Cardiac muscle cell (in vitro differentiated cells and primary cell): ENCODE data around the gene RUNDC3A. TPM values are rescaled to one million over a fixed set of nuclear protein-coding genes. Genes with fewer than 3 reads are reported as not detected.

Experiments used
- DNase-seq, 2 donors: peaks; one replicate each; pipeline versions ENCODE4 v3.0.0 to v3.0.0-alpha.2; 2010 to 2017; ENCODE audit warnings: low read depth in 1 of 2, low spot score in 1 of 2
- H3K27ac ChIP-seq: fragments of 200-600 bp; sonication (generic); 2 replicates; pipeline ENCODE4 v1.5.1; 2016
- H3K27me3 ChIP-seq: fragments of 200-600 bp; sonication (generic); 2 replicates; pipeline ENCODE4 v1.6.0; 2016; ENCODE audit warnings: control low read depth
- H3K36me3 ChIP-seq: fragments of 200-600 bp; sonication (generic); 2 replicates; pipeline ENCODE4 v1.5.1; 2016; ENCODE audit warnings: control low read depth
- H3K4me1 ChIP-seq: fragments of 200-600 bp; sonication (generic); 2 replicates; pipeline ENCODE4 v1.8.1; 2017; ENCODE audit warnings: low read depth, mild to moderate bottlenecking, mixed run types
- H3K4me3 ChIP-seq: fragments of 200-600 bp; sonication (generic); 2 replicates; pipeline ENCODE4 v1.5.1; 2016; ENCODE audit warnings: mild to moderate bottlenecking
- H3K9me3 ChIP-seq: fragments of 200-600 bp; sonication (generic); 2 replicates; pipeline ENCODE4 v1.5.1; 2017; ENCODE audit warnings: low read depth, mild to moderate bottlenecking, control low read depth
- polyA plus RNA-seq: library from polyadenylated mRNA; unstranded; fragments of >200 nt; fragmentation: Nextera tagmentation; extraction: Ambion mirVana; gene quantifications from 2 replicates; pipeline ENCODE4 v1.2.1, GENCODE V29; 2016
- total RNA-seq: library from RNA; depleted of rRNA; stranded (reverse); fragments of >200 nt; gene quantifications from 2 replicates; pipeline ENCODE4 v1.2.3, GENCODE V29; 2016
- TF ChIP-seq, protein P1 (sequence below): IDR thresholded peaks from 2 replicates; pipeline ENCODE4 v1.5.1; 2012; ENCODE audit warnings: low read depth, mild to moderate bottlenecking, low read length

Gene RUNDC3A
- total and polyA plus RNA-seq, 2 experiments from 2014 or later = 1.9 to 5.8 TPM

DNA sequence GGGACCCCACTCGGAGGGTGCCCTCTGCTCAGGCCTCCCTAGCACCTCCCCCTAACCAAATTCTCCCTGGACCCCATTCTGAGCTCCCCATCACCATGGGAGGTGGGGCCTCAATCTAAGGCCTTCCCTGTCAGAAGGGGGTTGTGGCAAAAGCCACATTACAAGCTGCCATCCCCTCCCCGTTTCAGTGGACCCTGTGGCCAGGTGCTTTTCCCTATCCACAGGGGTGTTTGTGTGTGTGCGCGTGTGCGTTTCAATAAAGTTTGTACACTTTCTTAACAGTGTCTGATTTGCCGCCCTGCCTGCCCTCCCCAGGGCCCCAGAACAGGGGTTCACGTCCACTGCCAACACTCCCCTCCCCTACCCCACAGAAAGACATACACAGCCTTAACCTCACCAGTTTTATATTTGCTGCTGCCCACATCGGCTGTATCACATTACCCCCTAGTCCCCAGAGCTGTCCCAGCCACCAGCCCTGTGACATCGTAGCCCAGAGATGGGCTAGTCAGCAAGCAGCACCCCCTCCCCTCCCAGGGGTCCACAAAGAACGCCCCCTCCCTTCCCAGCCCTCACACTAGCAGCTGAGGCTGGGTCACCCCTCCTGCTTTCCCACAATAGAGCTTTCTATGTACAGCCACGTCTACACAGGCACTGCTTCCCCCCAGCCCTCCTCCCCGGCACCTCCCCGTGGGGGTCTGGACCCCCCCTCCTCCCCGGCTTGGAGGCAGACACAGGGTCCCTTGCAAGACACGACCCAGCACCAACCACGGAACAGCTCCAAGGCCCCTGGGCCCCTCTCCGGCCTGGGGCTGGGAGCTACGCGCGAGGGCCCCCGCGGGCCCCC, 44.6 kb downstream of the RUNDC3A start:
- no peaks in the 10 kb centered on the region for H3K4me1 ChIP-seq
- peak overlapping the region; percentile 21 for H3K4me3 ChIP-seq
- H3K27me3 ChIP-seq = no peaks in the 10 kb centered on the region
- no peaks in the 10 kb centered on the region for H3K9me3 ChIP-seq
- TF ChIP-seq, protein P1, sequence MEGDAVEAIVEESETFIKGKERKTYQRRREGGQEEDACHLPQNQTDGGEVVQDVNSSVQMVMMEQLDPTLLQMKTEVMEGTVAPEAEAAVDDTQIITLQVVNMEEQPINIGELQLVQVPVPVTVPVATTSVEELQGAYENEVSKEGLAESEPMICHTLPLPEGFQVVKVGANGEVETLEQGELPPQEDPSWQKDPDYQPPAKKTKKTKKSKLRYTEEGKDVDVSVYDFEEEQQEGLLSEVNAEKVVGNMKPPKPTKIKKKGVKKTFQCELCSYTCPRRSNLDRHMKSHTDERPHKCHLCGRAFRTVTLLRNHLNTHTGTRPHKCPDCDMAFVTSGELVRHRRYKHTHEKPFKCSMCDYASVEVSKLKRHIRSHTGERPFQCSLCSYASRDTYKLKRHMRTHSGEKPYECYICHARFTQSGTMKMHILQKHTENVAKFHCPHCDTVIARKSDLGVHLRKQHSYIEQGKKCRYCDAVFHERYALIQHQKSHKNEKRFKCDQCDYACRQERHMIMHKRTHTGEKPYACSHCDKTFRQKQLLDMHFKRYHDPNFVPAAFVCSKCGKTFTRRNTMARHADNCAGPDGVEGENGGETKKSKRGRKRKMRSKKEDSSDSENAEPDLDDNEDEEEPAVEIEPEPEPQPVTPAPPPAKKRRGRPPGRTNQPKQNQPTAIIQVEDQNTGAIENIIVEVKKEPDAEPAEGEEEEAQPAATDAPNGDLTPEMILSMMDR = no peak
- H3K36me3 ChIP-seq = no peaks in the 10 kb centered on the region
- DNase-seq = no peak
- no peak overlapping the region for H3K27ac ChIP-seq

DNA sequence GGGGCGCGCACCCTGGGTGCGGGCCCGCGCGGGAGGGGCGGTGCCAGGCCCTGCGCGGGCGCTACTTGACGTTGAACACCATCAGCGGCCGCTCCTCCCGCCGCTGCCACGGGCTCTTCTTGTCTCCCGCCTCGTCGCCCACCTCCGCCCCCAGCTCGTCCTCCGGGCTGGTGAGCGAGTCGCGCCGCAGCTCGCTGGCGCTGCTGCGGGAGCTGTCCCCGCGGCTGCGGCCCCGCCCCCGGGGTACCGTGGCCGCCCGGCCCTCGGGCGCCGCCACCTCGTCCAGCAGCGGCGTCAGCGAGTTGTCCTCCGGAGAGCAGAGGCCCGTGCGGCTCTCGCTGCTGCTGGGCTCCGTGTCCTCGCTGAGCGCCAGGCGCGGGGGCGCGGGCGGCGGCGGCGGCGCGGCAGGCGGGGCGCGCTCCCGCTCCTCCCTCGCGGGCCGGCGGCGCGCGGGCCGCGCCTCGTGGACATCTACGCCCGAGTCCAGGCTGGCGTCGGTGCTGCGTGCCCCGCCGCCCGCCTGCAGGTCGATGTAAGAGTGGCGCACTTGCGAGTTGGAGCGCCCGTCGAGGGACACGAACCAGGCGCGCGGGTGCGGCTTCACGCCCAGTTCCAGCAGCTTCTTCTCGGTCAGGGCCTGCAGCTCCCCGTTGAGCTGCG, 45.4 kb downstream of the RUNDC3A start:
- Histone ChIP-seq H3K36me3 (no peaks in the 10 kb centered on the region), H3K9me3 (no peaks in the 10 kb centered on the region), H3K27me3 (no peaks in the 10 kb centered on the region), H3K27ac (no peak overlapping the region), H3K4me1 (no peaks in the 10 kb centered on the region), H3K4me3 (peak overlapping the region; percentile 21)
- TF ChIP-seq, protein P1 = no peak
- DNase-seq = peak; percentile 26 to 64

DNA sequence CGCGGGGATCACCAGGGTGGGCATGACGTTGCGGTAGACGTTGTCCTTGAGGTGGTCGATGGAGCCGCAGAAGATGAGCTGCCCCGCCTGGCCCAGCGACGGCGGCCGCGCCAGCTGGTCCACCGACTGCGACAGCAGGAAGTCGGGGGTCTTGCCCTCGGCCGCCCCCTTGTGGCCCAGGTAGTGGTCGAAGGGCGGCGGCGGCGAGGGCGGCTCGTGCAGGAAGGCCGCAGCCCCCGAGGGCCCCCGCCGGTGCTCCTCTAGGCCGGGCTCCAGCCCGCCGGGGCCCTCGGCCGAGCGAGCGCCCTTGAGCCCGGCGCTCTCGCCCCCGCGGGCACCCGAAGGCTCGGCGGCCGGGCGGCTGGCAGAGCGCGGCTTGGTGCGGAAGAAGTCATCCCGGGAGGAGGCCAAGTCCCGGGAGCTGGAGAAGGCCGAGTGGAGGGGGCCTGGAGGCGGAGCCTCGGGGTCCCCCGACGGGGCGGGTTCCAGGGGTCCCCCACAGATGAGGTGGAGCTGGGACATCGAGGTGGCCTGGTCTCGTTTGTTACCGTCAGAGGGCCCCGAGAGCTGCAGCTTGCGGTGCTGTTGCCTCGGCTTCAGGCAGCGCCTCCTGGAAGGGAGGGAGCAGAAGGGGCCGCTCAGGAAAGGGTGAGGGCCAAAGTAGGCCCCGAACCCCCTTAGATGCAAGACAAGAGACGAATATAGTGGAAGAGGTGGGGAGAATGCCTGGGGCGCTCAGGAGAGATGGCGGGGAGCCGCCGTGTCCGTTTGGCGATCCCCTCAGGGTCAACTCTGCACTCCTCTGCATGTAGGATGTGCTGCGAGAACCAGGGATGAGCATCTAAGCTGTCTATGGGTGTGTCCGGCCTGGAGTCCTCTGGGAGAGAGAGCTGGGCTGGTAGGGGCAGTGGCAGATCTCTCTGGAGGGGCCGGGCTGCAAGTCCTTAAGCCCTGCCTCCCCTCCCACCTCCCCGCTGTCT, 46.5 kb downstream of the RUNDC3A start:
- H3K27ac ChIP-seq = no peak overlapping the region
- H3K4me3 ChIP-seq = no peak overlapping the region
- no peaks in the 10 kb centered on the region for H3K9me3 ChIP-seq
- H3K36me3 ChIP-seq = no peaks in the 10 kb centered on the region
- TF ChIP-seq, protein P1 = peak; percentile 27
- no peaks in the 10 kb centered on the region for H3K27me3 ChIP-seq
- peaks cover 3% of the 10 kb centered on the region for H3K4me1 ChIP-seq
- DNase-seq = peak; percentile 37 to 79

DNA sequence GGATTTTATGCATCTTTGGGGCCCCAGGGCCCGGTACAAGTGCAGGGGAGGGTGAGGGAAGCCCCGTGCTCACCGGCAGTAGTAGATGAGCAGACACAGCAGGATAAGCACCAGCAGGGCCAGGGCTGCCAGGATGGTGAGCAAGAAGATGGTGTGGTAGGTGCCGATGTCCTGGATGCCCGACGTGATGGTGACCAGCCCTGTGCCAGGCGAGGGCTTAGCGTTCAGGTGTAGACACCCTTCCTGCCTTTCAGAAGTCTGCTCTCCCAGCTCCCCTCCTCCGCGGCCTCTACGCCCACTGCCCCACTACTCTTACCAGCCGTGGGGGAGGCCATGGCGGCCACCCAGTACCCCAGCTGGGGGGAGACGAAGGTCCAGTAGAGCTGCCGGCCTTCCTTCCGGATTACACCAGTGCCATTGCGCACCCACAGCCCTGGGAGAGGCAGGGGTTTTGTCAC, 47.3 kb downstream of the RUNDC3A start:
- Histone ChIP-seq H3K27ac (no peak overlapping the region), H3K4me1 (peaks cover 9% of the 10 kb centered on the region), H3K9me3 (no peaks in the 10 kb centered on the region), H3K4me3 (no peak overlapping the region), H3K36me3 (no peaks in the 10 kb centered on the region), H3K27me3 (no peaks in the 10 kb centered on the region)
- TF ChIP-seq, protein P1 = no peak
- no peak for DNase-seq

DNA sequence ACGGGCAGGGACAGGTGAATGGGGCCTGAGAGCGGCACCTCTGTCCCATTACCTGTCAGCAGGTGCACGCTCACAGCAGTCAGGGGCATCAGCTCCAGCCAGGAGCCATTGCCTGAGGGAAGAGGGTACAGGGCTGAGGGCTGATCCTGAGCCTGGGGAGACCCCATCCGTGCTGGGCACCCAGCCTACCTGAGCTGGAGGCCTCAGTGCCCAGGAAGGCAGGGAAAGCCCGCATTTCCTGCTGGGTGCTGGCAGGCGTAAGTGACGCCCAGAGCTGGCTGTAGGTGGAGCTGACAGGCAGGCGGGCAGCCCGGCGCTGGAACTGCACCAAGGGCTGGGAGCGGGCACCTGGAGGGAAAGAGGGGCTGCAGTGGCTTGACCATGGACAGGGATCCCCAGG, 47.8 kb downstream of the RUNDC3A start:
- Histone ChIP-seq H3K36me3 (no peaks in the 10 kb centered on the region), H3K4me1 (peaks cover 14% of the 10 kb centered on the region), H3K27ac (no peak overlapping the region), H3K4me3 (no peak overlapping the region), H3K9me3 (no peaks in the 10 kb centered on the region), H3K27me3 (no peaks in the 10 kb centered on the region)
- DNase-seq = no peak
- TF ChIP-seq, protein P1 = no peak
